GM19351 (cell line): ENCODE results near the gene RBFOX2.

Experiments
- ATAC-seq: cut with Tn5 transposase; IDR thresholded peaks from one replicate; pipeline ENCODE4 v1.9.1; 2021; ENCODE audit warnings: mild to moderate bottlenecking, moderate library complexity; ENCODE audit not compliant: unreplicated experiment

The RBFOX2 gene

DNA sequence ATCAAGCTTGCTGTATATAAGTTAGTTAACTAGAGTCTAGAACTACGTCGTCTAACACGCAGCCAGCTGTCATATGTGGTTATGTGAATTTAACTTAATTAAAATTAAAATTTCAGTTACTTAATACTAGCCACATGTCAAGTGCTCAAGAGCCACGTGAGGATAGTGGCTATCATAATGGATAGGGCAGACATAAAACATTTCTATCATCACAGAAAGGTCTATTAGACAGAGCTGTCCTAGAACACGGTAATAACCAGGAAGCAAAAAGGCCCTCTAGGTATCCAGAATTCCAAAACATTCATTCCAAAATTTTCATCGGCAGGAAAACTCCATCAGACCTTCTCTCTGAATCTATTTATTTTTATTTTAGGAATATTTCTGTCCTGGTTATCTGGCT is 123.9 kb downstream of the RBFOX2 start:
- no peak for ATAC-seq

- ATAC-seq = no peak
These were observed 124.3 kb downstream of the RBFOX2 start for GRCh38 chr22:35904336-35904692.

- ATAC-seq = no peak
These were observed 124.9 kb downstream of the RBFOX2 start for GRCh38 chr22:35903571-35904335.

DNA sequence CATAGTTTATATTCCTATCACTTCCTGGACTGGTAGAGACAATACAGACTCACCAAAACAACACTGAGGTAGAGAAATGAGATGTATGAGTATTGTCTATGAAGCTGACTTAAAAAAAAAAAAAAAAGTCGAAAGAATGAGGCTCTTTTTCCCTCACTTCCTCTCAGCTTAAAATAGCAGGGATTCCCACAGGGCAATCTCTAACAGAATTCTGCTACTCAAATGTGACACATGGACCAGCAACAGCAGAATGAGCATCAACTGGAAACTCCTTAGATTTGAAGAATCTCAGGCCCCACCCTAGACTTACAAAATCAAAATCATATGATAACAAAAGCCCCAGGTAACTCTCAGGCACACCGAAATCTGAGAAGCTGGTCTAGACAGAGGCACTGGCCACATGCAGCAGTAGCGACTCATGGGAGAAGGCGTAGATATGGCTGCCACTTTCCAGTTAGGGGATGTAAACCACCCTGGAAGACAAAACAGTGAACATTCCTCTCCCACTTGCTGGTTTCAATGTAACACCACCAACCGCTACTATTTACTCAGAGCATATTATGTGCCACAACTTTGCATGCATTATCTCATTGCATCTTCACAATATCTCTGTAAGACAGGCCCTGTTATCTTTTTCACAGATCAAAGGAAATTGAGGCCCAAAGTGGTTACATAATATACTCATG is 128.0 kb downstream of the RBFOX2 start:
- no peak for ATAC-seq

- ATAC-seq = no peak
These were observed 128.9 kb downstream of the RBFOX2 start for GRCh38 chr22:35899736-35900135.

DNA sequence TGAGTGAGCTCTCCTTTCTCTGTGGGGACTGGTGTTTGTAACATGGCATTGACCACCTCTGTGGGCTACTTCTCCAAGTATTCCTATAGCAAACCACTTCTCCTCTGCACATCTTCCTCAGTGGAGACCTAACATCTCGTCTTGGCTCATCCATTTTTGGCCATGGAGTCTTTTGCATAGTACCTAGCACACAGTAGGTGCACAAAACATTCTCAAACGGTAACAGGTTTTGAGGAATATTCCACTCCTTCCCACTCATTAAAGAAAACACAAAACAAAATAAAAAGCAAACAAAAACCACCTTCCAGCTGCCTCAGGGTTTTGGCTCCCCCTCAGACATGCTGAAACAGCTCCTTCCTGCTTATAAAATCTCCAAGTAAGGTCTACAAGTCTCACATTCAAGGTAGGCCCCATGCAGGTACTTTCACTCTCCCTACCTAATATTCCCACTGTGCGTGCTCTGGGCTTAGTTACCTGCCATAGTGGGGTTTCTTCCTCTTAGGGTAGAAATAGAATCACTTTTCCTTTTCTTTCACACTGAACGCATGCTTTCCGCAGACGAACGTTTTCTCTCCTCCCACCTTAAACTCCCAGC is 132.4 kb downstream of the RBFOX2 start:
- no peak for ATAC-seq

DNA sequence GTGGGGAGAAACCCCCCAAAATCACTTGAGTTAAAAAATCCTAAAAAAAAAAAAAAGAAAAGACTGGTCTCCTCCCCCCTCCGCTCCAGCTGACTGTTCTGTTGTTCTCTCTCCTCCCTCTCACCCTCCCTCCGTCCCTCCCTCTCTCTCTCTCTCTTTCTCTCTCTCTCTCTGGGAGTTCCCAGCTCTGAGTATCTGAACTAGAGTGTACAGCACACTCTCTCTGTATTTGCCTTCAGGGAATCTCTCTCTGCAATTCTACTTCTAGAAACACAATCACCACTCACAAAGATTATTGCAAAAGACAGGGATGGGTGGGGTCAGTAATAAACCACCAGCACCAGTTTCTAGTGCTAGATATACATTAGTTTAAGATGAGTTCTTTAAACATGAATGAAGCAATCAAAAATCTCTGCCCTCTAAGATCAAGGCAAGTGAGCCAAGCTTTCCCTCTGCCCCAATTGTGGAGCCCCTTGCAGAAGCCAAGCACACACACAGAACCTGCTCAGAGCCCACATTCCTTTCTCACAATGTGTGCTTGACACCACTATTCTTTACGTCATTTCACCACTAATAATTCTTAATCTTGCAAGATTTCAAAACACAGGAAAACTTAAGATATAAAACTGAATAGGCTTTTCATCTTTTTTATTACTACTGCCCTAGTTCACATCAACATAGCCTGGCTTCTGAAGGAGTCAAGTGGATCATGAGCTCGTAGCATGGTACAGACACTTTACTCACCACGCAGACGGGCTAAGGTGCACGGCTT is 133.5 kb downstream of the RBFOX2 start:
- no peak for ATAC-seq

DNA sequence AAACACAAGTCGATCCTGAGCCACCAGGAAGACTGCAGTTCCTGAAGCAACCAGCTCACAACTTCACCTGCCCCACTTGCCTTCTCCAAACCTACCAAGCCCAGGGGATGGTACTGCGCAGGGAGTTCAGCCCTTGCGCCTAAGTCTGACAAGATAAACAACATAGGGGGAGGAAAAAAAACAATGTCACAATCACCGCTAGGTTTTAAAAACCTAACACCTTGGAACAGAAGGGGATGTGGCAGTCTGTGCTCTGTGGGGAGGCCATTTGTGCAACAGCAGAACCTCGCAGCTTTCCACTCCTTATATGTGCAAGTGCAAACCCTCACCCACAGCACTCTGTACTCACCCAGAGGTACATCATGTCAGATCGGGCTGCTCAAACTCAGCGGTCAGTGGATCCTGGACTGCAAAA is 134.2 kb downstream of the RBFOX2 start:
- no peak for ATAC-seq

GRCh38 chr22:35893698-35894097 is 134.9 kb downstream of the RBFOX2 start:
- ATAC-seq = no peak

DNA sequence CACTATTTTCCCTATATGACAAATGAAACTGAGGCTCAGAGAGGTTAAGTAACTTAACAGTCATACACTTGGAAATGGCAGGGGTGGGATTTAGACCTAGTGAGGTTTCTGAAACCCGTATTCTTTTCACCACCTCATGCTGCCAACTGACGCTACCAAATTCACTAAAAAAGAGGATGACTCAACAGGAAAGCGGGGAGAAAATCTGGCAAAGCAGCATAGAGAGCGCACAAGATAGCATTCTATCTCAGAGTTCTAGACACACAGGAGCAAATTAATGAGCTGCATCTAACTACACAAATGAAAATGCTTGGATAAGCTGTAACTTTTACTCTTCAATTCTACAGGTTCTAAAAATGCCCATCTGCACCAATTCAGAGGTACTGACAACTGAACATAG is 136.4 kb downstream of the RBFOX2 start:
- no peak for ATAC-seq

DNA sequence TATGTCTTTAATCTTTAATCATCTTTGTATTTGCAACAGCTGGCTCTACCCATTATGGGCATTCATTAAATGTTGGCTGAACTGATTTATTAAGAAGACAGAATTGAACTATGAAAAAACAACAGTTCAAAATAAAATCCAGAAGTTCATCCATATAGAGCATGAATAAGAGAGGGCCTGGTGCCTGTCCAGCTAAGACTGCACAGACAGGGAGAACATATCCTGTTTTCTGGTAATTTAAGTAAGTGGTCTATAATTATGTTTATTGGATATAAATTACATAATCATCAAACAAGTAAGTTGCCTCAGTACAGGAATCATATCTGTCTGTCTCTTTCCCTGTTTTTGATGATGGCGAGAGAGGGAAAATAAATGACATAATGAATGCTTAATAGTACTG is 137.2 kb downstream of the RBFOX2 start:
- no peak for ATAC-seq

DNA sequence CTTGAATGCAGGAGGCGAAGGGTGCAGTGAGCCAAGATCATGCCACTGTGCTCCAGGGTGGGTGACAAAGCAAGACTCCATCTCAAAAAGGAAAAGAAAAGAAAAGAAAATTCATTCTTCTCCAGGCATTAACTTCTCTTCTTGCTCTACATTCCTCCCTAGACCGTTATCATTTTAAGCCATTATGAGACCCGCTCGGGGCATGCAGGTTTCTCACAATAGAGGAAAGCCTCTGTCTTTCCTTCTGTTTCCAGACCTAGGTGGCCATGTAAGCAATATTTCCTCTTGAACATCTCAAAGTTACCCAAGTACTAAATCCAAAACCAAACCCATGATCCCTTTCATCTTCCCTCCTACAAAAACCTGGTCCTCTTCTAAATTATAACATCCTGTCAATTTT is 139.6 kb downstream of the RBFOX2 start:
- ATAC-seq = no peak

DNA sequence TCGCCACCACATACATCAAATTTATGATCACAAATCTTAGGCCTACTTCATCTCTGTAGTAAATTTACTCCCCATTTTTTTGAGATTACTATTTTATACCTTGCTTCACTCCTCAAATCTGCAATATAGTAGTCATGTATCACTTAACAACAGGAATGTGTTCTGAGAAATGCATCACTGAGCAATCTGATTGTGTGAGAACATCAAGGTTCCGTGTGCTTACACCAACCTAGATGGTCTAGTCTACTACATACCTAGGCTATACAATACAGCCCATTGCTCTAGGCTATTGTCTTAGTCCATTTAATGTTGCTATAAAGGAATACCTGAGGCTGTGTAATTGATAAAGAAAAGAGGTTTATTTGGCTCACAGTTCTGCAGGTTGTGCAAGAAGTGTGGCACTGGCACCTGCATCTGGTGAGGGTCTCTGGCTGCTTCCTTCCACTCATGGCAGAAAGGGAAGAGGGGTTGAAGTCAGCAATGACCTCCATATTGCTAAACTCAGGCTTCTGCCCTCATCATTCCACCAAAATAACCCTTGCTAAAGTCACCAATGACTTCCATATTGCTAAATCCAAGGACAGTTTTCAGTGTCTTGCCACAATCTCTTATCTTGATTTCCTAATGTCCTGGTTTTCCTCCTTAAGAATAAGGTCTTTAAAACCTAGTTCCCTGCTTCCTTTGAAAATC is 140.3 kb downstream of the RBFOX2 start:
- ATAC-seq = no peak

DNA sequence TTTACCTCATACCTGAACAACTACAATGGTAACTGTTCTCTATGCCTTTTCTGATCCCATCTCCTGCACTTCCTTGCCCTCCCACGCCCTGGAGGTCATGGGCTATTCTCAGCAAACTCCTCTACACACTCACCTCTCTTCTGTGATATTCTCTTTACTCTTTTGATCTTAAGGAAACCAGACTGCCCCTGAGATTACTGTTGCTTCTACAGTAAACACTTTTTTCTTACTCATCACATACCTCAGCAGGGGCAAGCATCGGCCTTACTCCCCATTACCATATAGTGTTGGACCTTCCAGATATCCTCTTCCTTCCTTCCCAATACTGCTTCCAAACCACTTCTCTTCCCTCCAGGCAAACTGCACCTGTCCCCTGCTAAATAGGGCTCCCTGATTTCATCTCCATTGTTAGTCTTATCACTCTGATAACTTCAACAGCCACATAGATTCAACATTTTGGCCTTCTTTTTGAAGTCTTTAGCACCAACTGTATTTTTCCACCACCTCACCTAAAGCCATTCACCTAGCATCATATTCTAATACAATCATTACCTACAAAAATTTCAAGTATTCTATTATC is 141.2 kb downstream of the RBFOX2 start:
- ATAC-seq = no peak

DNA sequence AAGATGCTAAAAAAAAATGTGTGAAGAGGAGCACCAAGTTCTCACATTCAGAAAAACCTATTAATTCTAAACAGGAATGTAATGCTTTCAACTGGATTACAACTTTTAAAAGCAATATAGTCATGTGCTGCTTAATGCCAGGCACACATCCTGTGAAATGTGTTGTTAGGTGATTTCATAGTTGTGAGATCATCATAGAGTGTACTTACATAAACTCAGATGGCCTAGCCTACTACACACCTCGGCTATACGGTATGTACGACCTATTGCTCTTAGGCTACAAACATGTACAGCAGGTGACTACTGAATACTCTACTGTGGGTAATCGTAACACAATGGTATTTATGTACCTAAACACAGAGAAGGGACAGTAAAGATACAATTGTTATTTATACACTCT is 142.3 kb downstream of the RBFOX2 start:
- no peak for ATAC-seq

DNA sequence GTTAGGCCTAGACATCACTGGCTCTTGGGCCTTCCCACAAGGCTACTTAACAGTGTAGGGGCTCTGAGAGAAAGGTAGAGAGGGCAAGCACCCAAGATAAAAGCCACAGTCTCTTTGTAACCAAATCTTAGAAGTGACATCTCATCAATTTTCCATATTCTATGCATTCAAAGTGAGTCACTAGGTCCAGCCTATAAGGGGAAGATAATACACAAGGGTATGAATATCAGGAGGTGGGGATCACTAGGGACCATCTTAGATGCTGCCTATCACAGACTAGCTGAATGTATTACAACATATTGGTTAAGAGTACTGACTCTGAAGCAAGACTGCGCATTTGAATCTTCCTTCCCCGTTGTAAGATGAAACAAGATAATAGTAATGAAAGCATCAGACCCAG is 144.1 kb downstream of the RBFOX2 start:
- no peak for ATAC-seq

DNA sequence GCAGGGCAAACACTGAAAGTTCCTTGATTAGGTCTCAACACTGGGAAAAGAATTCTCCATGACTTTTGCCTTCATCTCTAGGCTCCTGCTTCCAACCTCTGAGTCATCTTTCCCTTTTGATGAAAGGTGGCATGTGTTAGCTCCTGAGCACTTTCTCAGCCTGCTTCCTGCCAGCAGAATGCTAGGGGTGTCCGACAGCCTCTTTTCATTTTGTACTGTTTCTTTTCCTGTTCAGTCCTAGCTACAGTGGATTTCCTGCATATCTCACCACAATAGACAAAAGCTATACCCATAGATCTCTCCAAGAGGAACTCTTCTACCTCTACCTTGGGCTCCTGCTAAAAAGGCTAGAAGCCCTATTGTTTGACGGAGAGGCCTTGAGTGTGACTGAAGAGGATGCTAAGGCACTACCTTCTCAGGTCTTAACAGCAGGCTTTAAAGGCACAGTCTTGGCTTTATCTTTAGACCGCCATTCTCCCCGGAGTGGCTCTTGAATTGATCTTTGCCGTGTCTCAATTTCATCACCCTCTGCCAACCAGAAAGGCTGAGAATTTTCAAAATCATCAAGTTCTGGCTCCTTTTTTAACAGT is 145.5 kb downstream of the RBFOX2 start:
- ATAC-seq = no peak

DNA sequence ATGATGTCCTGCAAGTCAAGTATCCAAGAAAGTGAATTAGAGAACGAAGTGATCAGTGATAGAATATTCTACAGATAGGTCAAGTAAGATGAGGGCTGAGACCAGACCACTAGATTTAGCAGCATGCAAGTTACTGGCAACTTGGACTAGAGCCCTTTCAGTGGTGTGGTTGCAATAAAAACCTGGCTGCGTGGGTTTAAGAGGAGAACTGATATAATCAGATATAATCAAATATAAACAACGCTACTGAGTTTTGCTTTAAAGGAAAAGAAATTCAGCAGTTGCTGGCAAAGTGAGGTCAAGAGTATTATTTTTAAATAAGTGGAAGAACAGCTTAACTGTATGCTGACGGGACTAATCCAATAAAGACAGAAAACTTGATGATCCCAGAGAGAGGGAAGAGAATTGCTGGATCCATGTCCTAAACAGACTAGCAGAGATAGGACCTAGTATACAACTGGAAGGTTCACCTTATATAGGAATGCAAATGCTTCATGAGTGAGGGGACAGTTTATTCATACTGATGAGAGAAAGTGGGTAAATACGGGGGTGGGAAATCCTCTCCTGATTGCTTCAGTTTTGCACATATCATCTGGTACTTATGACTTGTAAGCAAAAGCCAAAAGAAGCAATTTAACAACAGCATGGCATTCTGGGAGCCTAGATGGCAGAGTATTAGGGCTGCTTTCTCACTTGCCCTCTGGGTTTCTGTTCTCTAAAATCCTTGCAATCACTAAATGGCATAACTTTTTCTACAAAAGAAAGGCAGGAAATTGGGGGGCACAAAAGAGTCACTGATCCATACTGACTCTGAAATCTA is 146.2 kb downstream of the RBFOX2 start:
- ATAC-seq = no peak

GRCh38 chr22:35879351-35879750 is 149.3 kb downstream of the RBFOX2 start:
- no peak for ATAC-seq
